A549 (cell line): Measurements from ENCODE around the gene MXRA5. TPM values are rescaled to one million over a fixed set of nuclear protein-coding genes. Genes with fewer than 3 reads are reported as not detected.

ENCODE experiments used
- ATAC-seq, 2 experiments: fragments of 200-7000 bp in 1 of 2; fragments of >200 bp in 1 of 2; cut with Nextera tagmentation in 1 of 2; cut with Tn5 transposase in 1 of 2; 3 replicates each; pipeline versions ENCODE4 v1.8.0 to v1.9.1; 2018 to 2020; ENCODE audit warnings: mild to moderate bottlenecking in 1 of 2, moderate library complexity in 1 of 2
- CTCF ChIA-PET: fragments of 300-600 bp; sonication (Branson Sonifier 250); formaldehyde crosslinking; extraction: SDS; loops from one replicate; lab custom pipeline; 2021; ENCODE audit warnings: antibody characterized with exemption, inconsistent platforms; lab: Yijun Ruan, JAX
- POLR2A ChIA-PET: fragments of 350-600 bp; formaldehyde crosslinking; extraction: SDS; loops from one replicate; lab custom pipeline; 2021; ENCODE audit warnings: antibody characterized with exemption, inconsistent platforms; lab: Yijun Ruan, JAX
- DNase-seq, 2 experiments: peaks; one replicate each; pipeline versions ENCODE4 v3.0.0 to v3.0.0-alpha.2; 2011 to 2016; ENCODE audit warnings: low read depth in 1 of 2, low spot score in 1 of 2
- FAIRE-seq: peaks from 2 replicates; lab custom pipeline; 2011; peaks lifted over from hg19 to GRCh38; lab: Jason Lieb, UNC
- H3K27ac ChIP-seq, 2 experiments: fragments of >200 bp; sonication (Bioruptor Twin); formaldehyde crosslinking; 3 replicates each; pipeline ENCODE4 v1.5.1; 2016 to 2017
- H3K4me1 ChIP-seq: fragments of >200 bp; sonication (Bioruptor Twin); formaldehyde crosslinking; 3 replicates; pipeline ENCODE4 v1.6.1; 2016
- H3K4me2 ChIP-seq: fragments of >200 bp; sonication (Bioruptor Twin); formaldehyde crosslinking; 3 replicates; pipeline ENCODE4 v1.6.1; 2016
- H3K4me3 ChIP-seq: fragments of >200 bp; sonication (Bioruptor Twin); formaldehyde crosslinking; 3 replicates; pipeline ENCODE4 v1.5.1; 2016
- H3K9me3 ChIP-seq: fragments of >200 bp; sonication (Bioruptor Twin); formaldehyde crosslinking; 3 replicates; pipeline ENCODE4 v1.6.1; 2016
- CBX2 ChIP-seq: fragments of 200-600 bp; sonication (generic); IDR thresholded peaks from 2 replicates; pipeline ENCODE4 v1.6.1; 2016; ENCODE audit warnings: low read depth, mild to moderate bottlenecking, borderline replicate concordance
- CBX8 ChIP-seq: fragments of 200-600 bp; sonication (generic); IDR thresholded peaks from 2 replicates; pipeline ENCODE4 v1.6.1; 2016
- CEBPB ChIP-seq, 2 experiments: fragments of >200 bp in 1 of 2; sonication (Bioruptor Twin) in 1 of 2; formaldehyde crosslinking in 1 of 2; IDR thresholded peaks; 2 replicates each; pipeline ENCODE4 v1.6.1; 2012 to 2016
- E2F6 ChIP-seq: IDR thresholded peaks from 2 replicates; pipeline ENCODE4 v1.6.1; 2012; ENCODE audit warnings: low read depth, borderline replicate concordance
- EHF ChIP-seq: fragments of 250-450 bp; sonication (Bioruptor Pico); IDR thresholded peaks from 2 replicates; pipeline ENCODE4 v1.5.0; 2020; ENCODE audit warnings: mild to moderate bottlenecking
- EHMT2 ChIP-seq: fragments of 200-600 bp; sonication (generic); IDR thresholded peaks from 2 replicates; pipeline ENCODE4 v1.6.1; 2016; ENCODE audit warnings: antibody characterized with exemption, low read depth, mild to moderate bottlenecking, moderate library complexity
- ELK1 ChIP-seq: fragments of 150-350 bp; IDR thresholded peaks from 2 replicates; pipeline ENCODE4 v1.6.1; 2014; ENCODE audit warnings: low read depth, mild to moderate bottlenecking, low read length
- EP300 ChIP-seq, 2 experiments: fragments of >200 bp; sonication (Bioruptor Twin); formaldehyde crosslinking; IDR thresholded peaks; 2 replicates in 1 of 2; 3 replicates in 1 of 2; pipeline ENCODE4 v1.6.1; 2016 to 2017
- ESRRA ChIP-seq: fragments of 150-350 bp; IDR thresholded peaks from 2 replicates; pipeline ENCODE4 v1.6.1; 2014; ENCODE audit warnings: mild to moderate bottlenecking, low read length, borderline replicate concordance
- FOSB ChIP-seq: fragments of 250-450 bp; sonication (Bioruptor Pico); IDR thresholded peaks from 2 replicates; pipeline ENCODE4 v1.5.0; 2020; ENCODE audit warnings: mild to moderate bottlenecking, moderate library complexity
- GATA3 ChIP-seq: IDR thresholded peaks from 2 replicates; pipeline ENCODE4 v1.6.1; 2012; ENCODE audit warnings: borderline replicate concordance
- HEYL ChIP-seq: fragments of 250-450 bp; sonication (Bioruptor Pico); IDR thresholded peaks from 2 replicates; pipeline ENCODE4 v1.8.0; 2021; ENCODE audit warnings: mild to moderate bottlenecking, moderate library complexity
- JUNB ChIP-seq: fragments of >200 bp; sonication (Bioruptor Twin); formaldehyde crosslinking; IDR thresholded peaks from 2 replicates; pipeline ENCODE4 v1.6.1; 2016
- KDM5A ChIP-seq: fragments of 200-600 bp; sonication (generic); IDR thresholded peaks from 2 replicates; pipeline ENCODE4 v1.6.1; 2016; ENCODE audit warnings: antibody characterized with exemption, mild to moderate bottlenecking
- NFE2L2 ChIP-seq: fragments of 150-350 bp; conservative IDR thresholded peaks from 2 replicates; pipeline ENCODE4 v1.6.1; 2014; ENCODE audit warnings: low read length
- PBX3 ChIP-seq: IDR thresholded peaks from 2 replicates; pipeline ENCODE4 v1.6.1; 2012
- PHF8 ChIP-seq: fragments of 200-600 bp; sonication (generic); IDR thresholded peaks from 2 replicates; pipeline ENCODE4 v1.6.1; 2016; ENCODE audit warnings: low read depth, mild to moderate bottlenecking, antibody characterized with exemption, moderate library complexity, borderline replicate concordance
- POLR2AphosphoS2 ChIP-seq: conservative IDR thresholded peaks from 2 replicates; pipeline ENCODE4 v1.6.1; 2012; ENCODE audit warnings: low read length, improper control_type of control experiment, inconsistent platforms
- RAD21 ChIP-seq, 2 experiments: fragments of >200 bp in 1 of 2; sonication (Bioruptor Twin) in 1 of 2; formaldehyde crosslinking in 1 of 2; IDR thresholded peaks in 1 of 2; conservative IDR thresholded peaks in 1 of 2; 2 replicates in 1 of 2; 3 replicates in 1 of 2; pipeline ENCODE4 v1.6.1; 2012 to 2018; ENCODE audit warnings: inconsistent platforms in 1 of 2
- RARB ChIP-seq: fragments of 250-450 bp; sonication (Bioruptor Pico); IDR thresholded peaks from 2 replicates; pipeline ENCODE4 v1.8.0; 2021; ENCODE audit warnings: mild to moderate bottlenecking, moderate library complexity
- RCOR1 ChIP-seq: fragments of 150-350 bp; IDR thresholded peaks from 2 replicates; pipeline ENCODE4 v1.6.1; 2014; ENCODE audit warnings: antibody characterized with exemption, low read length, low read depth
- SREBF2 ChIP-seq: fragments of 450-650 bp; IDR thresholded peaks from 2 replicates; pipeline ENCODE4 v1.6.1; 2014; ENCODE audit warnings: mild to moderate bottlenecking, moderate library complexity
- ZC3H11A ChIP-seq: fragments of 450-650 bp; IDR thresholded peaks from 2 replicates; pipeline ENCODE4 v1.6.1; 2014; ENCODE audit warnings: antibody characterized with exemption, mild to moderate bottlenecking
- WGBS: methylation state at CpG from one replicate; pipeline ENCODE4 v1.1.6; 2017; ENCODE audit errors: missing lambda C conversion rate; 5-methylcytosine and 5-hydroxymethylcytosine counted together
- polyA plus RNA-seq, 4 experiments: library from polyadenylated mRNA; depleted of rRNA in 3 of 4; stranded (reverse); fragments of >200 nt; fragmentation: RNase III in 1 of 4; extraction: RNeasy Plus Mini Kit Qiagen cat#74134 plus additional on column Dnase treatment in 1 of 4; gene quantifications; 2 replicates in 3 of 4; 3 replicates in 1 of 4; pipeline ENCODE4 v1.2.3, GENCODE V29; 2011 to 2017
- TF ChIP-seq, protein P1 (sequence below): fragments of 250-450 bp; sonication (Bioruptor Pico); IDR thresholded peaks from 2 replicates; pipeline ENCODE4 v1.5.0; 2020; ENCODE audit warnings: low read depth, mild to moderate bottlenecking, moderate library complexity
- TF ChIP-seq, protein P2 (sequence below): fragments of >200 bp; sonication (Bioruptor Twin); formaldehyde crosslinking; IDR thresholded peaks from 2 replicates; pipeline ENCODE4 v1.6.1; 2016
- TF ChIP-seq, protein P3 (sequence below): fragments of 450-650 bp; IDR thresholded peaks from 2 replicates; pipeline ENCODE4 v1.6.1; 2014; ENCODE audit warnings: antibody characterized with exemption

MXRA5 gene
- polyA plus RNA-seq, 2 of the 4 experiments (the other 2 are of a cell fraction), result not detected

GRCh38 chrX:3380603-3381002, 34.2 kb upstream of the MXRA5 start (continued):
- TF ChIP-seq KDM5A, result no peak
- no peak for TF ChIP-seq RCOR1
- no peak for TF ChIP-seq FOSB (CRISPR knock-in tag)
- TF ChIP-seq ESRRA, result no peak
- TF ChIP-seq HEYL (CRISPR knock-in tag), result no peak
- TF ChIP-seq, protein P1, sequence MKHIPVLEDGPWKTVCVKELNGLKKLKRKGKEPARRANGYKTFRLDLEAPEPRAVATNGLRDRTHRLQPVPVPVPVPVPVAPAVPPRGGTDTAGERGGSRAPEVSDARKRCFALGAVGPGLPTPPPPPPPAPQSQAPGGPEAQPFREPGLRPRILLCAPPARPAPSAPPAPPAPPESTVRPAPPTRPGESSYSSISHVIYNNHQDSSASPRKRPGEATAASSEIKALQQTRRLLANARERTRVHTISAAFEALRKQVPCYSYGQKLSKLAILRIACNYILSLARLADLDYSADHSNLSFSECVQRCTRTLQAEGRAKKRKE, result no peak

DNA sequence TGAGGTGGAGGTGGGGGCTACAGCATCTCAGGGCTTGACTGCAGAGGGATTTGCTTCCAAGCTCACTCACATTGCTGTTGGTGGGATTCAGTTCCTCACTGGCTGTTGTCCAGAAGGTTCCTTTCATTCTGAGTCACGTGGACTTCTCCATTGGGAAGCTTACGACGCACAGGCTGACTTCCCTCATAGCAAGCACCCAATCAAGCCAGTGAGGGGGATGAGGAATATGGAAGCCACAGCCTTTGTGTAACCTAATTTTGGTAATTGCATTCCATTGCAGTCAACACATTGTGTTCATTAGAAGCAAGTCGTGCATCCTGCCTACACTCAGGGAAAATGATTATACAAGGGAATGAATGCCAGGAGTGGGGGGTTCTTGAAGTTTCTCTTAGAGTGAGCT, 32.7 kb upstream of the MXRA5 start:
- POLR2A ChIA-PET, result no interaction called here
- CTCF ChIA-PET, result no interaction called here
- Histone ChIP-seq H3K4me3 (no peak overlapping the region), H3K9me3 (no peaks in the 10 kb centered on the region), H3K27ac (no peak overlapping the region), H3K4me1 (no peaks in the 10 kb centered on the region), H3K4me2 (no peak overlapping the region)
- no peak for ATAC-seq
- TF ChIP-seq RARB (CRISPR knock-in tag), result no peak
- no peak for TF ChIP-seq CBX2
- TF ChIP-seq RCOR1, result no peak
- no peak for TF ChIP-seq PBX3
- TF ChIP-seq RAD21 (conservative IDR thresholded peaks at IDR 0.05 in 1 of 2, IDR thresholded peaks at IDR 0.05 in 1 of 2), result no peak
- TF ChIP-seq JUNB, result no peak
- no peak for TF ChIP-seq KDM5A
- 0% methylated on average over 4 of the region's 4 CpGs for WGBS
- FAIRE-seq, result no peak
- no peak for DNase-seq

- H3K4me1 ChIP-seq, result no peaks in the 10 kb centered on the region
- ATAC-seq (no peak), DNase-seq (no peak)
- ChIA-PET POLR2A (no interaction called here), CTCF (no interaction called here)
- H3K4me3 ChIP-seq, result no peak overlapping the region
- no peak overlapping the region for H3K4me2 ChIP-seq
- 2% methylated on average over 4 of the region's 4 CpGs for WGBS
- H3K27ac ChIP-seq, result no peak overlapping the region
- TF ChIP-seq, protein P2, sequence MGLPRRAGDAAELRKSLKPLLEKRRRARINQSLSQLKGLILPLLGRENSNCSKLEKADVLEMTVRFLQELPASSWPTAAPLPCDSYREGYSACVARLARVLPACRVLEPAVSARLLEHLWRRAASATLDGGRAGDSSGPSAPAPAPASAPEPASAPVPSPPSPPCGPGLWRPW, result no peak
- no peak for TF ChIP-seq PHF8
- no peak for TF ChIP-seq RARB (CRISPR knock-in tag)
- TF ChIP-seq, all 56 proteins: peak for 0
- no peak for FAIRE-seq
- no peaks in the 10 kb centered on the region for H3K9me3 ChIP-seq
Observed at GRCh38 chrX:3378156-3378555, 31.7 kb upstream of the MXRA5 start.

GRCh38 chrX:3377560-3377959, 31.1 kb upstream of the MXRA5 start:
- ATAC-seq (no peak), FAIRE-seq (peak; percentile 82), DNase-seq (no peak)
- WGBS, result 44% methylated on average over 13 of the region's 13 CpGs
- Histone ChIP-seq H3K9me3 (no peaks in the 10 kb centered on the region), H3K4me1 (no peaks in the 10 kb centered on the region), H3K27ac (no peak overlapping the region), H3K4me3 (no peak overlapping the region), H3K4me2 (no peak overlapping the region)
- ChIA-PET CTCF (no interaction called here), POLR2A (no interaction called here)
- TF ChIP-seq, protein P3, sequence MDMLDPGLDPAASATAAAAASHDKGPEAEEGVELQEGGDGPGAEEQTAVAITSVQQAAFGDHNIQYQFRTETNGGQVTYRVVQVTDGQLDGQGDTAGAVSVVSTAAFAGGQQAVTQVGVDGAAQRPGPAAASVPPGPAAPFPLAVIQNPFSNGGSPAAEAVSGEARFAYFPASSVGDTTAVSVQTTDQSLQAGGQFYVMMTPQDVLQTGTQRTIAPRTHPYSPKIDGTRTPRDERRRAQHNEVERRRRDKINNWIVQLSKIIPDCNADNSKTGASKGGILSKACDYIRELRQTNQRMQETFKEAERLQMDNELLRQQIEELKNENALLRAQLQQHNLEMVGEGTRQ, result no peak
- TF ChIP-seq PHF8, result no peak
- no peak for TF ChIP-seq JUNB
- TF ChIP-seq E2F6, result no peak
- no peak for TF ChIP-seq CBX2
- no peak for TF ChIP-seq CBX8
- no peak for TF ChIP-seq ZC3H11A
- TF ChIP-seq ELK1, result no peak
- no peak for TF ChIP-seq RAD21 (conservative IDR thresholded peaks at IDR 0.05 in 1 of 2, IDR thresholded peaks at IDR 0.05 in 1 of 2)
- no peak for TF ChIP-seq POLR2AphosphoS2
- no peak for TF ChIP-seq EHF
- no peak for TF ChIP-seq GATA3
- TF ChIP-seq NFE2L2, result no peak
- no peak for TF ChIP-seq EP300 (IDR thresholded peaks at IDR 0.05)
- no peak for TF ChIP-seq CEBPB (IDR thresholded peaks at IDR 0.05)
- no peak for TF ChIP-seq SREBF2
- TF ChIP-seq EHMT2, result no peak
